ENCODE results near the gene GMPR.

The GMPR gene

GRCh38 chr6:16333580-16333979, 95.2 kb downstream of the GMPR start:
- DNase-seq: no peak

- no peak for DNase-seq
Observed at GRCh38 chr6:16334671-16335070, 96.3 kb downstream of the GMPR start.

GRCh38 chr6:16335176-16335575, 96.8 kb downstream of the GMPR start:
- no peak for DNase-seq

GRCh38 chr6:16336056-16336818, 97.8 kb downstream of the GMPR start:
- no peak for DNase-seq

GRCh38 chr6:16336911-16337294, 98.5 kb downstream of the GMPR start:
- DNase-seq: no peak

- no peak for DNase-seq
Observed at GRCh38 chr6:16337295-16337975, 99.0 kb downstream of the GMPR start.

- no peak for DNase-seq
Observed at GRCh38 chr6:16338577-16339264, 100.3 kb downstream of the GMPR start.

- no peak for DNase-seq
Observed at GRCh38 chr6:16339265-16339587, 100.8 kb downstream of the GMPR start.

GRCh38 chr6:16343593-16343992, 105.2 kb downstream of the GMPR start:
- DNase-seq: no peak

GRCh38 chr6:16344756-16345155, 106.4 kb downstream of the GMPR start:
- DNase-seq: no peak

Data from SIG-M5 (cell line).